ENCODE measurements around the gene MYF6.

MYF6 gene

DNA sequence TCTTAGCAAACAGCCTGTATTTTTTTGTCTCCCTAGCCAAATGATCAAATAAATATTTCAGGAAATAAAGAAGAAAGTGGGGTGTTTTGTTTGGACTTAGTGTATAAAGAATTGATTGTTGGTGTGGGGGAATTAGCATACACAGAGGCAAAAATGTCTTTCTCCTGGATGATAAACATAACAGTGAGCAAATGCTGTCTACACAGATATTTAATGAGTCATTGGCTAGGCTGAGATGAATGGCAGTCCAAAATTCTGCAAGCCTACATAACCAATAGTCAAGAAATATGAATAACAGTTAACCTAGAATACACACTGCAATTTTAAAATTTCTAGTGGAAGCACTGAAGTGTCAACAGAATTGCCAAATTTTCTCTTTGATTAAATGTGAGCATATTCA, 45.0 kb downstream of the MYF6 start:
- Mint-ChIP-seq H3K27me3 (ENCODE audit: low read depth) (no peaks in the 10 kb centered on the region), H3K4me1 (peaks cover 23% of the 10 kb centered on the region), H3K4me3 (no peak overlapping the region), H3K9me3 (no peaks in the 10 kb centered on the region), H3K36me3 (ENCODE audit: low read depth) (no peaks in the 10 kb centered on the region), H3K27ac (no peak overlapping the region)
- TF ChIP-seq CTCF (IDR thresholded peaks at IDR 0.05; ENCODE audit: unreplicated experiment in 3 of 3), result no peak

DNA sequence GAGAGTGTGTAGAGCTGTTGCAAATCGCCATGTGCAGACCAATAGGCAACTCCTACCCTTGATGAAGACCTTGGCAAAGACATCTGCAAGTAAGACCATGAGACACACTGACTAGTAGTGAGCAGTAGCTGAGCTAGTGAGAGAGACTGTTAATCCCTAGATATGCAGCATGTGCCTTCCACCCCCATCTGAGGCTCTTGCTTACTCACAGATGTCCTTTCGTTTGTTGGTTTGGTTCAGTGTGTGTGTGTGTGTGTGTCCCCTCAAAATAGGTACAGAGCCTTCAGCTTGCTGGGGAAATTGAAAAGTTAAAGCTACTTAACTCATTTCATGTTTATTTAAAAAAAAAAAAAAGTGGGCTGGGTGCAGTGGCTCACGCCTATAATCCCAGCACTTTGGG, 46.8 kb downstream of the MYF6 start:
- Mint-ChIP-seq H3K27ac (no peak overlapping the region), H3K27me3 (ENCODE audit: low read depth) (no peaks in the 10 kb centered on the region), H3K4me3 (no peak overlapping the region), H3K9me3 (no peaks in the 10 kb centered on the region), H3K4me1 (peaks cover 12% of the 10 kb centered on the region), H3K36me3 (ENCODE audit: low read depth) (no peaks in the 10 kb centered on the region)
- no peak for TF ChIP-seq CTCF (IDR thresholded peaks at IDR 0.05; ENCODE audit: unreplicated experiment in 3 of 3)

DNA sequence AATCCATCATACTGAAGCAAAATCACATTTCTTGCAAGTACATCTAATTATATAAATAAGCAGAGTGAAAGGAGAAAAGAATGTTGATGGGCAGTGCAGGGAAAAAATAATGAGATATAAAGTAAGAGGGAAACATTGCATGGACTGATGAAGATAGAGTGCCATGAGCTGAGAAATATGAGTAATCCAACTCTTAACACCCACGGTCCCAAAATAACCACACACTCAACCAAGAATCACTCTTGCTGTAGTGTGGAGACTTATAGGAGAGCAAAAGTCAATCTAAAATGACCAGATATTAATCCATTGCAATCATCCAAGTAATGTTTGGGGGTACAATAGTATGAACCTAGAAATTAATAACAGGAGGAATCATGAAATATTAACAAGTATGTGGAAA, 49.4 kb downstream of the MYF6 start:
- peaks cover 16% of the 10 kb centered on the region for H3K4me1 Mint-ChIP-seq
- no peak overlapping the region for H3K27ac Mint-ChIP-seq
- no peaks in the 10 kb centered on the region for H3K9me3 Mint-ChIP-seq
- TF ChIP-seq CTCF (IDR thresholded peaks at IDR 0.05; ENCODE audit: unreplicated experiment in 3 of 3), result no peak
- no peaks in the 10 kb centered on the region for H3K27me3 Mint-ChIP-seq (ENCODE audit: low read depth)
- no peaks in the 10 kb centered on the region for H3K36me3 Mint-ChIP-seq (ENCODE audit: low read depth)
- no peak overlapping the region for H3K4me3 Mint-ChIP-seq
